NCI-H524 (cell line): ENCODE measurements around the gene TMEM240.
"Not testable (repeated sequence)": the region's sequence is repeated elsewhere in the genome, so short reads cannot be mapped to it uniquely, and the experiment has no call there.

Source experiments
- DNase-seq, 2 experiments: peaks; one replicate each; lab custom pipeline; 2025; lab: John Stamatoyannopoulos, UW

TMEM240 gene

DNA sequence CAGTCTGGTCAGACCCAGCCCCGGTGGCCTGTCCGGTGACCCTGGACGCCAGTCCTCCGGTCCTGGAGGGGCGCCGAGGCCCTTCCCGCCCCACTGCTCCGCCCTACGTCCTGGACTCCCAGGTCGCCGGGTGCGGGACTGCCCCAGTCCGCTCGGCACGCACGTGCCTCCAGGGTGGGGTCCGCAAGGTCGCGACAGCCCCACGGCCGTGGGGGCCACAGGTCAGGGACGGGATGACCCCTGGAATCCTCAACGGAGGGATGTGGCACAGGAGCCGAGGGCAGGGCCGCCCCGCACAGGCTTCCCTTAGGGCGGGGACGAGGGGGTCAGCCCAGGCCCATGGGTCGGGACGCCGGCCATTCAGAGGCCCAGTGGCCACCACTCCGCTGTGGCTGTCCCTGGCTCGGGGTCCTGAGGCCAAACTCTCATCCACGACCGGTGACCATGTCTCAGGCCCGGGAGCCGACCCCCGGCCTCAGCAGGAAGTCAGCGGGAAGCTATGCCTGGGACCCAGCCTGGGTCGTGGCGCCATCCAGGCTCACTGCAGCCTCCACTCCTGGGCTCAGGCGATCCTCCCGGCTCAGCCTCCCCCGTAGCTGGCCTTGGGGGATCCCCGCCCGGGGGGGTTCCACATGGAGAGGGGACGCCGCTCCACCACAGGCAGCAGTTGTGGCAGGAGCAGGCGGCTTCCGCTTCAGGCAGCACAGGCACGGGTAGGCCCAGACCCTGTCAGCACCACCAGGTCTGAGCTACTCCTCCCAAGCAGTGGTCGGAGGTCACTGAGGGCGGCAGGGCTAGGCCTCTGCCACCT is 599 bp upstream of the TMEM240 start:
- no peak for DNase-seq

DNA sequence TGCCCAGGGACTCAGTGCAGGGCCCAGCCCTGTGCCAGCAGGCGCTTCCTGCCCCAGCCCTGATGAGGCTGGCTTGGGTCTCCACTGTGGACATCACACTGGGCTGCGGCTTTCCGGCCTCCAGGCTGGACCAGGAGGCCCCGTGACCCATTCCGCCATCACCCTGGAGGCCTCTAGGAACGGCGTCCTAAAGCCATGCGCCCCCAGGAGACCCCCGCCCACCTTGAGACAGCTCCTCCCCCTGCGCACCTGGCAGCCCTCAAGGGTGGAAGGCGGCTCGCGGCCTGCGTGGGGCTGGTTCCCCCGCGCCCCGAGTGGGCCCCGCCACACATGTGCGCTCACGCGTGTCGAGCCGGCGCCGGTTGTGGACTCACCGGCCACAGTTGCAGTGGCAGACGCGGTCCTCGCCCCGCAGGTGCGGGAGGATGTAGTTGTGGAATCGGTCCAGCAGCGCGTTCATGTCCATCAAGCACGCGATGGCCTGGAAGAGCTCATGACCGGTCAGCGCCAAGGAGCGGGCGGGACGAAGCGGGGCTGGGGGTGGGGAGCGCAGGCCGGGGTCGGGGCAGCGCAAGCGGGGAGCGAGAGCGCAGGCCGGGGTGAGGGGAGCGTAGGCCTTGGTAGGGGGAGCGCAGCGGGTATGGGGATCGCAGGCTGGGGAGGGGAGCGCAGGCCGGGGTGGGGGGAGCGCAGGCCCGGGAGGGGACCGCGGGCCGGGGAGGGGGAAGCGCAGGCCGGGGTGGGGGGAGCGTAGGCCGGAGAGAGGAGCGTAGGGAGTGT is 924 bp downstream of the TMEM240 start:
- no peak for DNase-seq

DNA sequence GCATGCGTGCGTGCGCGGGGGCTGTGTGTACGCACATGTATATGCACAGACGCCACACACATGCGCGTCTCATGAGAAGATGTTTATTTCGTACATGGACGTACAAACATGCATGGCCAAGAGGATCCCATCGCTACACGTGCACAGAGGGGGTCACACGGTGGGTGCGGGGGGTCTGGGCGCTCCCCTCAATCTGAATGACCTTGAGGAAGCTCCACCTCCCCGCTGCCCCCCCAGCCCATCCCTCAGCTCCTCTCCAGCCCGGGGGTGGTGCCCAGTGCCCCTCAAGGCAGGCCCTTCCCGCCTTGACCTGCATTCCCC is 1.5 kb downstream of the TMEM240 start:
- DNase-seq: no peak

DNA sequence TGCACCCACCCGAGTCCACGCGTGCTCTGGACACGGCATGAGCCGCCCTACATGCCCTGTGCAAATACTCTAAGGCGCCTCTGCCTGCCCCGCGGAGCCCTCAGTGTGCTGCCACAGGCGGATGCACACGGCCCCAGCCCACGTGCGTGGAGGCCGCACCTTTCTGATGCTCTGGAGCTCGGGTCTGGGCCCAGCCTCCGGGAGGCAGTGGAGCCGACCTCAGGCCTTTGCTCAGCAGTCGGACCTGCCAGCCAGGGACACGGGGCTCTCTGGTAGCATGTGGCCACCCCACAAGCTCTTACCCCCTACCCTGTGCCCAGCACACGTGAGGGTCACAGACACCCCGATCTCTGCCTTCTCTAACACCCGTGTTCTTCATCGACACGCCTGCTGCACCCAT is 2.1 kb downstream of the TMEM240 start:
- DNase-seq: no peak

DNA sequence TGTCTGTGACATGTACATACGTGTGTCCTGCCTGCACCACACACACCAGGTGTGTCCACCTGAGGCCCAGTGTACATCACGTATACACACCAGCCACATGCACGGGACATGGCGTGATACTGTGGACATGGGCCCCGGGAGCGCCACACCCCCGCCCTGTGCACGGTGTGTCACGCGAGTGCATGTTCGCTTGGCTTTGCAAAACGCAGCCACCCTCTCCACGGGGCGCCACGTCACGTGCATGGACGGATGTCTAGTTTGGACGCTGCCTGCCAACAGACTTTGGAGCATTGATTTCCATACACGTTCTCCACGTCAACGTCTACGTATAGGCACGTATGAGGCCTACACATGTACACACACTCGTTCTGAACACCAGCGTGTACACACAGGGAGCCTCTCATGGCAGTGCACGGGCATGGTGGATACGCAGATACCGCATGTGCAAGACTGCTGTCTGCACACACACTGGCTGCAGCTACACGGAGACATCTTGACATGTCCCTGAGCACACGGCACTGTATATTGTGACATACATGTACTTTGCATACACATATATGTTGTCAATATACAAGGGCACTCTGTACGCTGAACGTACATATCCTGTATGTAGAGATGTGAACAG is 2.7 kb downstream of the TMEM240 start:
- no peak for DNase-seq

DNA sequence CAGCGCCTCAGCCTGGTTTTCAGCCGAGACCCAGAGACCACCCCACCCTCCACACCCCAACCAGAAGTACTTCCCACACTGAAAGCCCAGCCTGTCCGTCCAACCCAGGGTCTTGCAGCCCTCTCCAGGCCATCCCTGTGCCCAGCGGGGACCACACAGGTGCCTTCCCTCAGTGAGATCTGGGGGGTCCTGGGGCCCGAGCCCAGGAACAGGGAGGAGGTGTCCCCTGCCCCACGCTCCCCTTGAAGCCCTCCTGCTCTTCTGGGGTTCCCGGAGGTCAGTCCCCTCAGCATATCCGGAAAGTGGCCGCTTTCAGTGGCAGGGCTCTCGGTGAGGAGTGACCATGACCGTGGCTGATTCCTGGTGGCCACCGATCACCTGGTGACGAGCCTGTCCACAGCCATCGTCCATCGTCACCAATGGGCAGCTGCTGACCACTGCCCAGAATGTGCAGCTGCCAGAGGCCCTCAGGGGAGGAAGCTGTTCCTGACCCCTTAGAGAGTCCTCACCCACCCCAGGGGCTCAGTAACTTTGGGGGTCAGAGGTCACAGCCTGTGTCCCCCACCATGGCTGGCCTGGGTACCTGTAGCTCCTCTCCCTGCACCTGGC is 3.4 kb downstream of the TMEM240 start:
- DNase-seq: no peak

DNA sequence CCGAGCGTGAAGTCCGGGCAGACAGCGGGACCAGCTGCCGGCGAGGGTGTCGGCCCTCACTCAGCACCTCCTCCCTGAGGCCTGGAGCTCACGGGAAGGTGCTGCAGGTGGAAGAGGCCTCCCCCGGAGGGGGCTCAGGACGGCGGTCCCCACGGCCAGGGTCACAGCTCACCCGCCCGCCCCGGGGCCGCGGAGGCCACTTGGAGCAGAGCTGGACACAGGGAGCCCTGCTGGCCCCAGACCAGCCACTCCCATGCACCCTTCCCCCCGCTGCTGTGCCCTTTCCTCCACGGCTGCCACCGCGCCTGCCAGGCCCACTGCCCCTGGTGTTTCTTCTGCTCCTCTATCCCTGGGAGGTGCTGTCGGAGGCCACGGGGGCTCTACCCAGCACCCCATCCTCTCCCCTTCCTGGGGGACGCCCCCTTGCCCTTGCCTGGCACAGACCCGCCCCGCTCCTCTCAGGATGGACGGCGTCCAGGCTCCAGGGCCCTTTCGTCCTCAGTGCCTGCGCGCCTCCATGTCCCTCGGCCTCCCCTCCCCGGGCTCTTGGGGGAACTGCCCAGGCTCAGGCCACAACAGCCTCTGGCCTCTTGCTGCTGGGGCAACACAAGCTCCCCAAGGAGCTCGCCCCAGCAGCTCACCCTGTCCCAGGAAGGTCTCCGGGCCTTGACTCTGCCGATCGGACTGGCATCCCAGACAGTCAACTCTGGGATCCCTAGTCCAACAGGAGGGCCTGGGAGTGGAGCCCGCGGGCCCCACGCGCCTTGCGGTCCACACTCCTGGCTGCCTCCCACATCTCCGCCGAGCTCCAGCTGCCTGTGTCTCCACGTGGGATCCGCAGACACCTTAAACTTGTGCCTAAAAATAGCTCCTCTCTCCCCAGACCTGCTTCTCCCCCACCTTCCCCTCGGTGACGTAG is 4.1 kb downstream of the TMEM240 start:
- no peak for DNase-seq

DNA sequence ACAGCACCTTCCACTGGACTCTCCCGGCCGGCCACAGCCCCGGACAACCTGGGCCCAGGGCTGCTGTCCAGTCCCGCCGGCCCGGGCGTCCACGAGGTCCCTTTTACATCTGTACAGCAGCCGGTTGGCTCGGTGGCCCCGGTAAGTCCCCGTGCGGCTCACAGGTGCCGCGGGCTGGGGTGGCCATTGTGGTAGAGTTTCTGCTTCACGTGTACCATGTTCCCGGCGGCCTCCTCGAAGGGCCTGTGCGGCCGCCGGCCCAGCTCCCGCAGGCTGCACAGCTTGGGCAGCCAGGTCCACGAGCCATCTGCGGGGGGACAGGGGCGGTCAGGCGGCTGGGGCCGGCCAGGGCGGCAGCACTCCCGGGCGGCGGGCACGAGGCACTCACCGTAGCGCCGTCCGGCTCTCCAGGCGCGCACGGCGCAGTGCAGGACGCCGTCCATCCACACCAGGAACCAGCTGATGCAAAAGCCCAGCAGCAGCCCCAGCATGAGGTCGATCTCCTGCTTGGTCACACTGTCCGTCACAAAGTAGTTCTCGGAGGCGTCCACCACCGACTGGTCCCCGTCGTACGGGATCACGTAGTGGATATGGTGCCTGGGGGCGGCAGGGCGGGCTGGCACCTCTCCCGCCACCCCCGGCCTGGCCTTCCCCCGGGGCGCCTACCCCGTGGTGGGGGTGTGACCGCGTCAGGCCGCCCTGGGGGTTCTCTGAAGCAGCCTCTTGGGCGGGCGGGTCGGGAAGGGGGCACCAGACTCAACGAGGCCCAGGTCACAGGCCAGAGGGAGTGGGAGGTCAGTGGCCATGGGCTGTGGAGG is 5.0 kb downstream of the TMEM240 start:
- no peak for DNase-seq

DNA sequence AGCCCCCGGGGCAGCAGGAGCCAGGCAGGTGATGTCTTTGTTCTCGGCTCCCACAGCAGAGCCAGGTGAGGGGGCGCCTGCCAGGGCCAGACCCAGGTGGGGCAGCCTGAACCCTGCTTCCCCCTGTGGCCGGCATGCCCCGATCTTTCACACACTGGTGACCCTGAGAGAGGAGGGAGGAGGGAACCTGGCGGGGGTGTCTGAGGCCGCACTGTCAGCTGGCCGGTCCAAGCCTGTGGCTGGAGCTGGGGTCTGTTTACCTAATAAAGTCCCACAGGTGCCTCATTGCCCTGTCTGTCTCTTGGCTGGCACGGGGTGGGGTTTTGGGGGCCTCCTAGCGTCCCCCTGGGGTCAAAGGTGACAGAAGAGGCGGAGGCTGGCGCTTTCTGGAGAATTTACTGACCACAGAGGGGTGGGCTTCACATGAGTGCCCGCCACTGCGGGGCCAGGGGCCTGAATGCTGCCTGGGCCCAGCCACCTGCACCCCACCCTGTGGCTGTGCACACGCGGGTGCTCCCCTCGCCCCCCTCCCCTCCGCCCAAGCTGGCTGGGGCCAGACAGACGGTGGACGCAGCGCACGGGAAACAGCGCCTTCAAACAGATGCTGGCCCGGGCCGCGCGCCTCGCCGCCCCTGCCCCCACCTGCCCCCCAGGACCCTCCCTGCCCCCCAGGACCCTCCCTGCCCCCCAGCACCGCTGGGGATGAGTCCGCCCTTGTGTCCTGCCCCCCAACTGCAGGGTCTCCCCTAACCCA is 5.8 kb downstream of the TMEM240 start:
- no peak for DNase-seq

DNA sequence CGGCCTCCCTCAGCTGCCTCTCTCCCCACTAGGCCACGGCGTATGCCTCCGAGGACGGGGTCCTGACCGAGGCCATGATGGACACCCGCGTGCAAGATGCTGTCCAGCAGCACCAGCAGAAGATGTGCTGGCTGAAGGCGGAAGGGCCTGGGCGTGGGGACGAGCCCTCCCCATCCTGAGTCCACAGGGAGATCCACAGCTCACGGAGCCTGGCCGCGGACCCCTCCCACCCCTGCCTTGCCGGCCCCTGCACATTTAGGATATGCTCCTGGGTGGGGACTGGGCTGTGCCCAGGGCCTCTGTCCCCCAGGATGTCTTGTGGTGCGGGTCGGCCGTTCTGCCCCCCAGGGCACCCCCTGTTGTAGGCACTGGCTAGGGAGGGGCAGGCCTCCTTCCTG is 6.5 kb downstream of the TMEM240 start:
- DNase-seq: not testable (repeated sequence)

DNA sequence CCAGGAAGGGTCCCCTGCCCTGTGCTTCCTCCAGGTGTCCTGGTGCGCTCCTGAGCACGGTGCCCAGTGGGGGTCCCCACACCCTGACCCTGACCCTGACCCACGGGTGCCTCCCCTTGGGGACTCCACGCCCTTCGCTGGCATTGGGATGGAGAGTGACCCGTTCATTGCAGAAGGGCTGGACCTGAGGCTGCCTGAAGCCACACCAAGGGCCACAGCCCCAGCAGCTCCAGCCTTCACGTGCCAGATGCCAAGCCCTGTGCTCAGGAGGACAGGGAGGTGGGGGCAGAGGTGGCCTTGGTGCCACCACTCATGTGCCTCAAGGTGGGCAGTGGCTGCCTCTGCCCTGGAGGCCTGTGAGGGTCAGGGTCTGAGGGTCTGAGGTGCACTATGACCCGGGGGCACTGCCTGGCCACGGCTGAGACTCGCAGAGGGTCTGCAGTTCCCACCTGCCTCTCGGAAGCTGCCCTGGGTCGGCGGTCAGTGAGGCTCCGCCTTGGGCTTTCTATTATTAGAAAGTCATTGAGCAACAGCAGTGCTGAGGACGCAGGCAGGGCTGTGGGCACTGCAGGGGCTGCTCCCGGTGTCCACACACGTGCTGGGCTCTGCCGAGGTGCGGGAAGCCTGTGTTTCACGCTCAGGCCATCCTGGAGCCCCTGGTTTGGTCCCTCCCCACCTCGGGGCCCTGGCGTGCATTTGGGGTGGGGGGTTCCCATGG is 7.1 kb downstream of the TMEM240 start:
- not testable (repeated sequence) for DNase-seq

DNA sequence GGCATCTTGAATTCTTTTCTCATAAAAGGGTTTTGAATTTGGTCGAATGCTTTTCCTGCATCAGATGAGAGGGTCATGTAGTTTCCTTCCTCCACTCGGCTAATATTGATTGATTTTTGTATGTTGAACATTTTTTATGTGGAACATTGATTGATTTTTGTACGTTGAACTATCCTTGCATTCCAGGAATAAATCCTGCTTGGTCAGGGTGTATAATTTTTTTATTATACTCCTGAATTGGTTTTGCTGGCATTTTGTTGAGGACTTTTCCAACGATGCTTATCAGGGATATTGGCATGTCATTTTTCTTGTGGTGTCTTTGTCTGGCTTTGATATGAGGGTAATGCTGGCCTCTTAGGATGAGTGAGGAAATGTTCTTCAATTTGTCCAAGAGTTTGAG is 8.5 kb downstream of the TMEM240 start:
- no peak for DNase-seq

DNA sequence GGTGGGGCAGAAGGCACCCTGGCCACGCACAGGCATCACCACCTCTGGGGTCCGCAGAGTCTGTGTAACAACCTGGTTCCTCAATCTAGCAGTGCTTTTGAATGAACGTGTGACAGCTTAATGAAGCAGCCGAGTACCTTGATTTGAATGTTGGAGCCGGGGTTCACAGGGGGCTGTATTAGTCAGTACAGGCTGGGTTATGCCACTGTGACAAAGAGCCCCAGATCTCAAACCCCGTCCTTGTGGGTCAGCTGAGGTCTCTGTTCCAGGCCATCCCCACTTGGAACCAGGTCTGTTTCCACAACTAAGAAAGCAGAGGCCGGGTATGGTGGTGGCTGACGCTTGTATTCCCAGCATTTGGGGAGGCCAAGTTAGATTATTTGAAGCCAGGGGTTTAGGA is 10.5 kb downstream of the TMEM240 start:
- DNase-seq: no peak

DNA sequence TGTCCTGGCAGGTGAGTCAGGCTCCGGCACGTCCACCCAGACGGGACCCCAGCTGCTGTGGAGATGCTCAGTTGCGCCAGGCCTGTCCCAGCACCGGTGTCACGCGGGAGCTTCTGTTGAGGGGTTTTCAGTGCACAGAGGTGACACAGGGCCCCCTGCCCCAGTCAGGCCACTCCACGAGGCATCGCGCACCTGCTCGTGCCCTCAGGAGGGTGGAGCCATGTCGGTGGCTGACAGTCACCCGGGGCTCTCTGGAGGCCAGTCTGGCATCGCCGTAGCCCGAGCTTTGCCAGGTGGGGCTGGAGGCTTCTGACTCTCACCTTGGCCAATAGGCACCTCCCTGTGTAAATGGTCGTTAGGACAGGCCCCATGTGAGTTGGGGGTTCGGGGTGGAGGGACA is 11.1 kb downstream of the TMEM240 start:
- no peak for DNase-seq

DNA sequence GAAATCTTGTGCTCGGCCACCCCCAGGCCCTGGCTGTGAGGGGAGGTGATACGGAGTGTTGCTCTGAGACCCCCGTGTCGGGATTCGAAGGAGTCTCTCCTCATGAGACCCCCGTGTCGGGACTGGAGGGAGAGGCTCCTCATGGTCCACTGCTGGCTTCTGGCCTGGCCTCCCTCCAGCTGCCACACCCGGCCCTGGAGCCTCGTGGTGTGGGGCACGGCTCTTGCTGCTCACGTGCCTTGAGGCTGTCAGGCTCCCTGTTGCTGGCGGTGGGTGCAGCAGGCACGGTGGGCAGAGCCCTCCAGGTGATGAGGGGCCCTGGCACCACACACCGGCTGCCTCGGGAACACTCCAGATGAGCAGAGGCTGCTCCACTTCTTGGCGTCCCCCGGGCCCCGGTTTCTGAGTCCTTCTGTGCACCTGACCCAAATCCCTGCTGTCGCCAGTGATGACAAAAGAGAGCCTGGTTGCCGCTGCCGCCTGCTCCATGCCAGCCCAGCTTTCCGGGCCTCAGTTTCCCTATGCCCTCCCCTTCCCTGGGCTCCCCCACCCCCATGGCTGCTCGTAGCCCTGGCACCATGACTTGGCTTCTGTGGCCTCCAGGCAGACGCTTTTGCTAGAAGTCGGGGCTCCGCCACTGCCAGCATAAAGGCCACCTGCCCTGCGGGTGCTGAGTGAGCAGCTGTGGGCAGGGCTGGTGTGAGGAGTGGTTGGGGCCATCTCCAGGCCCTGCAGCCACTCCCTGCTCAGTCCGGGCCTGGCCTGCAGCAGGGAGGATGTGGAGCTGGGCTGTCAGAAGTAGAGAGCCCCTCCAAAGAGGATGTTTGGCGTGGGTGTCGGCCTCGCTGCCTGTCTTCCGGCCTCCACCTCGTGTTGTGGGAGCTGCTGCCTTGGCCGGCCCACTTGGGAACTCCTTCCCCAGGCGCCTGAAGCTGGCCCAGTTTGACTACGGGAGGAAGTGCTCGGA is 11.8 kb downstream of the TMEM240 start:
- no peak for DNase-seq

DNA sequence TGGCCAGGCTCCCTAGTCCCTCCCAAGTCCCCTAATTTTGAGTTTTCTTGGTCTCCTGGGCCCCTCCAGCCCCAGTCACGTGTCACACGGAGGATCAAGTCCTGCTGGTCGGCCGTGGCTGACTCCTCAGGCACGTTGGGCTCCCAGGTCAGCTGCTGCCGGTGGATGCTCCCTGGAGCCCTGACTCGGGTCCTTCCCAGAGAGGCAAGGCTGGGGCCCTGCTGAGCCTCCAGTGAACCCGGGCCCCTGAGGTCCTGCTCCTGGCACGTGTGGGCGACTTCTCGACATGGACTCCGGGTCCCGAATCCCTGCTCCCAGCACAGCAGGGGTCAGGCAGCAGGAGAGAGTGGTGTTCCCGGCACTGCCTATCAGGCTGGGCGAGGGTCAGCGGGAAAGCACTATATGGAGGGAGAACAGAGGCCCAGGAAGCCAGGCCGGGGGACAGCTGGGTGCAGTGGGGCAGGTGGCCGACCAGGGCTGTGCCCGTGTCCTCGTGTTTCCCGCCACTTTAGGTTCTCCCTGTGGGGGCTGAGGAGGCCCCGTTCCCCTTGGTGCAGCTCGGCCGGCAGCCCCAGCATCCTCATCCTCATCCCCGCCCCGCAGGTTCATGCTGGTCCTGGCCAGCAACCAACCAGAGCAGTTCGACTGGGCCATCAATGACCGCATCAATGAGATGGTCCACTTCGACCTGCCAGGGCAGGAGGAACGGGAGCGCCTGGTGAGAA is 13.2 kb downstream of the TMEM240 start:
- DNase-seq: no peak

DNA sequence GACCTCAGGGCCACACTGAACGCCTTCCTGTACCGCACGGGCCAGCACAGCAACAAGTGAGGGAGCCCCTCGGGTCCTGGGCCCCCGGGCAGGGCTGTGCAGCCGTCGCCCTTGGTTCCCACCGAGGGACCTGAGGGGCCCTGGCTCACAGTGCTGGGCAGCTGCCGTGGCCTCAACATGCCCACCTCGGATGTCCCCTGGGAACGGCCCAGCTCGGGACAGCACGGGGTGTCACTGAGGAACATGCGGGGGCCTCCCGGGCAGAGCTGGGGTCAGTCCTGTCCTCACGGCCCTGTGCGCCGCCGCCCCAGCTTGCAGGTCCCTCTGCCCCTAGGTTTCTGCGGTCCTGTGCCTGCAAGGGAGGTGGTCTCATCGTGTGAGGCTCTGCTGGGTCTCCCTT is 13.9 kb downstream of the TMEM240 start:
- DNase-seq: not testable (repeated sequence)
